H9 (cell line): Measurements from ENCODE around the gene RTN4R. TPM values are rescaled to one million over a fixed set of nuclear protein-coding genes. Genes with fewer than 3 reads are reported as not detected.
"Not testable (repeated sequence)": the region's sequence is repeated elsewhere in the genome, so short reads cannot be mapped to it uniquely, and the experiment has no call there.

ENCODE experiments used
- DNase-seq: peaks from one replicate; pipeline ENCODE4 v3.0.0-alpha.2; 2017
- H2AFZ ChIP-seq: one replicate; pipeline ENCODE4 v1.6.1; 2013; ENCODE audit warnings: mild to moderate bottlenecking, low read length, control low read depth, moderate library complexity
- H2AK5ac ChIP-seq: 2 replicates; pipeline ENCODE4 v1.6.1; 2013; ENCODE audit warnings: low read length, control low read depth, mixed read lengths; ENCODE audit not compliant: insufficient read length
- H2BK120ac ChIP-seq: one replicate; pipeline ENCODE4 v1.6.1; 2013; ENCODE audit warnings: low read depth, mild to moderate bottlenecking, low read length, control low read depth, inconsistent platforms; ENCODE audit not compliant: poor library complexity, severe bottlenecking
- H2BK12ac ChIP-seq: 2 replicates; pipeline ENCODE4 v1.6.1; 2013; ENCODE audit warnings: low read length, control low read depth, mixed read lengths, low read depth; ENCODE audit not compliant: insufficient read length
- H2BK15ac ChIP-seq: 2 replicates; pipeline ENCODE4 v1.6.1; 2013; ENCODE audit warnings: low read depth, low read length, control low read depth
- H2BK20ac ChIP-seq: one replicate; pipeline ENCODE4 v1.6.1; 2013; ENCODE audit warnings: low read depth, mild to moderate bottlenecking, low read length, control low read depth, inconsistent platforms; ENCODE audit not compliant: poor library complexity, severe bottlenecking
- H2BK5ac ChIP-seq: 2 replicates; pipeline ENCODE4 v1.6.1; 2013; ENCODE audit warnings: low read length, control low read depth, mixed read lengths; ENCODE audit not compliant: insufficient read length
- H3K14ac ChIP-seq: 2 replicates; pipeline ENCODE4 v1.6.1; 2013; ENCODE audit warnings: low read length, control low read depth; ENCODE audit not compliant: insufficient read depth
- H3K18ac ChIP-seq: 2 replicates; pipeline ENCODE4 v1.6.1; 2013; ENCODE audit warnings: low read depth, mild to moderate bottlenecking, mixed read lengths, low read length, control low read depth; ENCODE audit not compliant: insufficient read length
- H3K23ac ChIP-seq: 2 replicates; pipeline ENCODE4 v1.6.1; 2013; ENCODE audit warnings: low read length, control low read depth, mixed read lengths, low read depth; ENCODE audit not compliant: insufficient read length
- H3K23me2 ChIP-seq: 2 replicates; pipeline ENCODE4 v1.6.1; 2013; ENCODE audit warnings: low read depth, mild to moderate bottlenecking, mixed read lengths, low read length, control low read depth; ENCODE audit not compliant: insufficient read length, poor library complexity, severe bottlenecking
- H3K27ac ChIP-seq: 2 replicates; pipeline ENCODE4 v1.5.1; 2013; ENCODE audit warnings: low read length, control low read depth, mixed read lengths, low read depth; ENCODE audit not compliant: insufficient read length
- H3K27me3 ChIP-seq: 2 replicates; pipeline ENCODE4 v1.6.1; 2013; ENCODE audit warnings: low read length, control low read depth, inconsistent platforms; ENCODE audit not compliant: insufficient read depth
- H3K4ac ChIP-seq: 2 replicates; pipeline ENCODE4 v1.6.1; 2013; ENCODE audit warnings: low read depth, mild to moderate bottlenecking, control low read depth, inconsistent platforms, low read length, moderate library complexity
- H3K4me1 ChIP-seq: 2 replicates; pipeline ENCODE4 v1.6.1; 2013; ENCODE audit warnings: low read length, control low read depth, inconsistent platforms; ENCODE audit not compliant: insufficient read depth
- H3K4me2 ChIP-seq: 2 replicates; pipeline ENCODE4 v1.6.1; 2013; ENCODE audit warnings: low read length, control low read depth, mixed read lengths; ENCODE audit not compliant: insufficient read length, insufficient read depth
- H3K56ac ChIP-seq: 2 replicates; pipeline ENCODE4 v1.6.1; 2013; ENCODE audit warnings: low read depth, mild to moderate bottlenecking, mixed read lengths, low read length, control low read depth; ENCODE audit not compliant: insufficient read length
- H3K79me1 ChIP-seq: 2 replicates; pipeline ENCODE4 v1.6.1; 2013; ENCODE audit warnings: low read depth, mild to moderate bottlenecking, moderate library complexity, low read length, control low read depth, inconsistent platforms; ENCODE audit not compliant: insufficient read depth, poor library complexity, severe bottlenecking
- H3K79me2 ChIP-seq: 2 replicates; pipeline ENCODE4 v1.6.1; 2013; ENCODE audit warnings: low read length, control low read depth, inconsistent platforms; ENCODE audit not compliant: insufficient read depth
- H3K9ac ChIP-seq: 2 replicates; pipeline ENCODE4 v1.6.1; 2013; ENCODE audit warnings: low read length, control low read depth, mixed read lengths; ENCODE audit not compliant: insufficient read length; ENCODE audit errors: extremely low read depth
- H3K9me3 ChIP-seq: one replicate; pipeline ENCODE4 v1.6.1; 2013; ENCODE audit warnings: low read depth, low read length, inconsistent platforms; ENCODE audit not compliant: control insufficient read depth
- H3T11ph ChIP-seq: one replicate; pipeline ENCODE4 v1.6.1; 2013; ENCODE audit warnings: mild to moderate bottlenecking, low read length, control low read depth, inconsistent platforms
- H4K20me1 ChIP-seq: one replicate; pipeline ENCODE4 v1.6.1; 2013; ENCODE audit not compliant: control insufficient read depth, insufficient read length, insufficient read depth
- H4K5ac ChIP-seq: 2 replicates; pipeline ENCODE4 v1.6.1; 2013; ENCODE audit warnings: low read depth, mild to moderate bottlenecking, mixed read lengths, low read length, control low read depth; ENCODE audit not compliant: insufficient read length
- H4K8ac ChIP-seq: replicated peaks from 2 replicates; pipeline ENCODE4 v1.6.1; 2013; ENCODE audit warnings: low read length, control low read depth, mixed read lengths, low read depth; ENCODE audit not compliant: insufficient read length
- H4K91ac ChIP-seq: 2 replicates; pipeline ENCODE4 v1.6.1; 2013; ENCODE audit warnings: low read depth, mild to moderate bottlenecking, moderate library complexity, mixed read lengths, low read length, control low read depth; ENCODE audit not compliant: insufficient read length
- H3K27ac Mint-ChIP-seq, 3 experiments: 2 replicates in 2 of 3; 3 replicates in 1 of 3; pipeline ENCODE4 v1.8.0; 2020 to 2021; ENCODE audit warnings: mixed read lengths in 3 of 3, mild to moderate bottlenecking in 1 of 3, moderate library complexity in 1 of 3
- H3K27me3 Mint-ChIP-seq: 2 replicates; pipeline ENCODE4 v1.8.0; 2021; ENCODE audit warnings: low read depth, mild to moderate bottlenecking, moderate library complexity, mixed read lengths
- H3K36me3 Mint-ChIP-seq, 3 experiments: 2 replicates in 2 of 3; 3 replicates in 1 of 3; pipeline ENCODE4 v1.8.0; 2020 to 2021; ENCODE audit warnings: low read depth in 3 of 3, mixed read lengths in 3 of 3; ENCODE audit not compliant: insufficient read depth in 1 of 3
- H3K4me1 Mint-ChIP-seq, 2 experiments: 2 replicates each; pipeline ENCODE4 v1.8.0; 2020; ENCODE audit warnings: mixed read lengths in 2 of 2
- H3K4me3 Mint-ChIP-seq, 2 experiments: 2 replicates in 1 of 2; 3 replicates in 1 of 2; pipeline ENCODE4 v1.8.0; 2020 to 2021; ENCODE audit warnings: mild to moderate bottlenecking in 2 of 2, mixed read lengths in 2 of 2, moderate library complexity in 1 of 2
- H3K9me3 Mint-ChIP-seq, 2 experiments: 2 replicates in 1 of 2; 3 replicates in 1 of 2; pipeline ENCODE4 v1.8.0; 2020; ENCODE audit warnings: mild to moderate bottlenecking in 2 of 2, mixed read lengths in 2 of 2, moderate library complexity in 1 of 2
- whole genome bisulfite sequencing: extraction: QIAGEN DNeasy Blood & Tissue Kit; methylation state at CpG from one replicate; pipeline ENCODE4 v1.1.7; 2013; ENCODE audit warnings: missing lambda C conversion rate, low lambda C conversion rate, mixed read lengths; ENCODE audit not compliant: insufficient read length; ENCODE audit errors: extremely low coverage; 5-methylcytosine and 5-hydroxymethylcytosine counted together
- total RNA-seq: library from RNA; stranded (reverse); gene quantifications from 2 replicates; pipeline ENCODE4 v1.2.1, GENCODE V29; 2021
- TF ChIP-seq, protein P1 (sequence below): fragments of 200-600 bp; sonication (generic); conservative IDR thresholded peaks from 3 replicates; pipeline ENCODE4 v1.8.0; 2021; ENCODE audit warnings: antibody characterized with exemption, mild to moderate bottlenecking

The RTN4R gene
- total RNA-seq, 1 experiment from 2014 or later = 19.0 TPM

DNA sequence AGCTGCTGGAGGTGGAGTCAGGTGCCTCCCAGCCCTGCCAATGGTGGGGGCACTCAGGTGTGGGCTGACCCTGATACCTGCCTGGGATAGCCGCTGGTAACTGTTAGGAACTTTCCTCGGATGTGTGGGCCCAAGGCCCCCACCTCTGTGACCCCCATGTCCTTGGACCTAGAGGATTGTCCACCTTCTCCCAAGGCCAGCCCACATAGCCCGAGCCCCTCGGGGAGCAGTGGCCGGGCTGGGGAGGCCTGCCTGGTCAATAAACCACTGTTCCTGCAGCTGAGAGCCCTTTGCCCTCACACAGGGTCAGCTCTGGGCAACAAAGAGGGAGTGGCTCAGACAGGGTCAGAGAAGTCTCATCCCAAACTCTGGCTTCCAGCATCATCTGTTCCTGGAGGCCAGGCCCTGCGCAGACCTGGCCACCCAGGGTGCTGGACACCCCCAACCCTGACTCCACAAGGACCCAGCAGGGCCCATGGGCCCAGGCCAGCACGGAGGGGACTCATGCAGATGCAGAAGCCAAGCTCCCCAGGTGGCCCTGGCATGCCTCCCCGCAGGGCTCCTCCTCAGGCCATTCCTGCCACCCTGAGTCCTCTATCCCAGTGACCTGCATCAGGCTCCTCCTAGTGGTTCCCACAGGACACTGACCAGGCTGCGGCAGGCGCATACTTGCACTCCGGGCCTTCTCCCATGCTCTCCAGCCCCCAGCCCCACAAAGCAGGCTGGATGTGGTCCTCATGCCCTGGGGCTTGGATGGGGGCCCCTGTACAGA is 45.4 kb upstream of the RTN4R start:
- not testable (repeated sequence) for H3K4me1 ChIP-seq, H2AFZ ChIP-seq, H4K91ac ChIP-seq, H3K27me3 ChIP-seq, H3K79me2 ChIP-seq, H3K4me2 ChIP-seq, H3K36me3 Mint-ChIP-seq, H3K9me3 ChIP-seq, H3K4me3 Mint-ChIP-seq, H2BK20ac ChIP-seq, H4K20me1 ChIP-seq, H3K4ac ChIP-seq, H2AK5ac ChIP-seq, H2BK120ac ChIP-seq, H3K79me1 ChIP-seq, H2BK12ac ChIP-seq, H3K9me3 Mint-ChIP-seq, H3T11ph ChIP-seq, H3K27me3 Mint-ChIP-seq, H3K14ac ChIP-seq, H3K27ac ChIP-seq, H3K23ac ChIP-seq, H2BK15ac ChIP-seq, H3K23me2 ChIP-seq, H2BK5ac ChIP-seq, H3K27ac Mint-ChIP-seq, H3K56ac ChIP-seq, H4K8ac ChIP-seq, H3K9ac ChIP-seq, H4K5ac ChIP-seq, H3K18ac ChIP-seq
- no CpG with 5 or more reads among the region's 11 CpGs for WGBS
- TF ChIP-seq, protein P1, sequence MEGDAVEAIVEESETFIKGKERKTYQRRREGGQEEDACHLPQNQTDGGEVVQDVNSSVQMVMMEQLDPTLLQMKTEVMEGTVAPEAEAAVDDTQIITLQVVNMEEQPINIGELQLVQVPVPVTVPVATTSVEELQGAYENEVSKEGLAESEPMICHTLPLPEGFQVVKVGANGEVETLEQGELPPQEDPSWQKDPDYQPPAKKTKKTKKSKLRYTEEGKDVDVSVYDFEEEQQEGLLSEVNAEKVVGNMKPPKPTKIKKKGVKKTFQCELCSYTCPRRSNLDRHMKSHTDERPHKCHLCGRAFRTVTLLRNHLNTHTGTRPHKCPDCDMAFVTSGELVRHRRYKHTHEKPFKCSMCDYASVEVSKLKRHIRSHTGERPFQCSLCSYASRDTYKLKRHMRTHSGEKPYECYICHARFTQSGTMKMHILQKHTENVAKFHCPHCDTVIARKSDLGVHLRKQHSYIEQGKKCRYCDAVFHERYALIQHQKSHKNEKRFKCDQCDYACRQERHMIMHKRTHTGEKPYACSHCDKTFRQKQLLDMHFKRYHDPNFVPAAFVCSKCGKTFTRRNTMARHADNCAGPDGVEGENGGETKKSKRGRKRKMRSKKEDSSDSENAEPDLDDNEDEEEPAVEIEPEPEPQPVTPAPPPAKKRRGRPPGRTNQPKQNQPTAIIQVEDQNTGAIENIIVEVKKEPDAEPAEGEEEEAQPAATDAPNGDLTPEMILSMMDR = peak; percentile 45
- peak; percentile 45 for DNase-seq
- H3K4me1 Mint-ChIP-seq = peaks cover 11 to 12% of the 10 kb centered on the region in 2 experiments
